Sigmoid colon (tissue), 7 donors: ENCODE measurements around the gene ATP6V1G1. TPM values are rescaled to one million over a fixed set of nuclear protein-coding genes. Genes with fewer than 3 reads are reported as not detected.

Experiments used
- DNase-seq: peaks from one replicate; pipeline ENCODE4 v3.0.0-alpha.2; 2019
- H3K27ac ChIP-seq, 4 donors: fragments of 200-600 bp; sonication (generic); one replicate each; pipeline ENCODE4 v1.5.1; 2016 to 2019; ENCODE audit warnings: mild to moderate bottlenecking in 1 of 4
- H3K27me3 ChIP-seq, 3 donors: fragments of 200-600 bp; sonication (generic); one replicate each; pipeline ENCODE4 v1.5.1; 2019; ENCODE audit warnings: mild to moderate bottlenecking in 1 of 3
- H3K36me3 ChIP-seq, 4 donors: fragments of 200-600 bp; sonication (generic); one replicate each; pipeline ENCODE4 v1.5.1; 2016 to 2019
- H3K4me1 ChIP-seq, 4 donors: fragments of 200-600 bp; sonication (generic); one replicate each; pipeline ENCODE4 v1.5.1; 2017 to 2019
- H3K4me3 ChIP-seq, 4 donors: fragments of 200-600 bp; sonication (generic); one replicate each; pipeline ENCODE4 v1.5.1; 2017 to 2019; ENCODE audit warnings: mild to moderate bottlenecking in 2 of 4, moderate library complexity in 1 of 4
- H3K9me3 ChIP-seq, 4 donors: fragments of 200-600 bp in 3 of 4; sonication (generic) in 3 of 4; one replicate each; pipeline versions ENCODE4 v1.5.1 to v1.6.1; 2013 to 2019
- EP300 ChIP-seq, 4 donors: sonication (generic); formaldehyde crosslinking; IDR thresholded peaks; one replicate each; pipeline ENCODE4 v1.6.1; 2017; ENCODE audit warnings: antibody characterized with exemption in 4 of 4
- POLR2A ChIP-seq, 2 donors: fragments of 450-650 bp; IDR thresholded peaks; one replicate each; pipeline ENCODE4 v1.6.1; 2016; ENCODE audit warnings: antibody characterized with exemption in 2 of 2, mild to moderate bottlenecking in 2 of 2, moderate library complexity in 2 of 2
- POLR2AphosphoS5 ChIP-seq, 4 donors: sonication (generic); formaldehyde crosslinking; IDR thresholded peaks; one replicate each; pipeline ENCODE4 v1.6.1; 2017; ENCODE audit warnings: antibody characterized with exemption in 4 of 4
- WGBS, 2 donors: extraction: QIAGEN DNeasy Blood & Tissue Kit; methylation state at CpG; one replicate each; pipeline ENCODE4 v1.1.7; 2013; 5-methylcytosine and 5-hydroxymethylcytosine counted together
- intact Hi-C: fragments of 100-400 bp; cut with DNase I; formaldehyde crosslinking; loops from one replicate; pipeline ENCODE4 v1.15.1; 2023
- polyA plus RNA-seq, 3 donors: library from polyadenylated mRNA; stranded (reverse); fragments of 200-250 nt; gene quantifications; one replicate each; pipeline ENCODE4 v1.2.3, GENCODE V29; 2013
- total RNA-seq, 4 donors: library from RNA; depleted of rRNA; stranded (reverse); fragments of >200 nt; gene quantifications; one replicate each; pipeline ENCODE4 v1.1.0, GENCODE V29; 2016
- TF ChIP-seq, protein P1 (sequence below), 4 experiments: fragments of 450-650 bp in 3 of 4; fragments of 200-600 bp in 1 of 4; IDR thresholded peaks; one replicate each; pipeline ENCODE4 v1.5.1; 2016 to 2019; ENCODE audit warnings: antibody characterized with exemption in 4 of 4, mild to moderate bottlenecking in 3 of 4, moderate library complexity in 2 of 4
- donor health status: healthy with polysubstance abuse.
- donor health status: Bipolar disorder and iron deficiency.
- donor health status: healthy.

The ATP6V1G1 gene
- total and polyA plus RNA-seq, 7 donors = 114 to 256 (median 176) TPM

DNA sequence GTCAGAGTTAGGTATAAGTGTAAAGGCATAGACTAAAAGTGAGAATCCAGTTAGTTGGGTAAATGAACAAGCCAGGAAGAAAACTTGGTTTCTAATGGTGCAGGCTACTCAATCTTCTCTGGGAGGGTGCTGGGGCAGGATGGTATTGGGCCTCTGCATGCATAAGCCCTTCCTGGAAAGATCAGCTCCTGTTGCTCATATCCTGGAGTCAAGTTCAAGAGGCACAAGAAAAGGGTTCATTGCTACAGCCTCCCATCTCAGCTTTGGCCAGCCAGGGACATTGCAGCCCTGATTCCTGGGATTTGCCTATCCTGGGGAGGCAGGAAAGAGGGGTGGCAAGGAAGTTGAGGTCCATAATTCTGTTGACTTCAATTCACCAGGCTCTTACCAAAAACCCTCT lies 40.7 kb upstream of the ATP6V1G1 start:
- Histone ChIP-seq H3K27ac (no peak overlapping the region), H3K36me3 (no peaks in the 10 kb centered on the region), H3K4me1 (peaks cover 0 to 4% (median 3%) of the 10 kb centered on the region in 4 donors), H3K9me3 (no peaks in the 10 kb centered on the region), H3K27me3 (no peaks in the 10 kb centered on the region), H3K4me3 (no peak overlapping the region)
- DNase-seq = no peak
- intact Hi-C loops = no loop called here
- TF ChIP-seq POLR2AphosphoS5 (IDR thresholded peaks at IDR 0.05) = no peak
- no peak for TF ChIP-seq POLR2A (IDR thresholded peaks at IDR 0.05)
- no peak for TF ChIP-seq EP300 (IDR thresholded peaks at IDR 0.05)
- TF ChIP-seq, protein P1, sequence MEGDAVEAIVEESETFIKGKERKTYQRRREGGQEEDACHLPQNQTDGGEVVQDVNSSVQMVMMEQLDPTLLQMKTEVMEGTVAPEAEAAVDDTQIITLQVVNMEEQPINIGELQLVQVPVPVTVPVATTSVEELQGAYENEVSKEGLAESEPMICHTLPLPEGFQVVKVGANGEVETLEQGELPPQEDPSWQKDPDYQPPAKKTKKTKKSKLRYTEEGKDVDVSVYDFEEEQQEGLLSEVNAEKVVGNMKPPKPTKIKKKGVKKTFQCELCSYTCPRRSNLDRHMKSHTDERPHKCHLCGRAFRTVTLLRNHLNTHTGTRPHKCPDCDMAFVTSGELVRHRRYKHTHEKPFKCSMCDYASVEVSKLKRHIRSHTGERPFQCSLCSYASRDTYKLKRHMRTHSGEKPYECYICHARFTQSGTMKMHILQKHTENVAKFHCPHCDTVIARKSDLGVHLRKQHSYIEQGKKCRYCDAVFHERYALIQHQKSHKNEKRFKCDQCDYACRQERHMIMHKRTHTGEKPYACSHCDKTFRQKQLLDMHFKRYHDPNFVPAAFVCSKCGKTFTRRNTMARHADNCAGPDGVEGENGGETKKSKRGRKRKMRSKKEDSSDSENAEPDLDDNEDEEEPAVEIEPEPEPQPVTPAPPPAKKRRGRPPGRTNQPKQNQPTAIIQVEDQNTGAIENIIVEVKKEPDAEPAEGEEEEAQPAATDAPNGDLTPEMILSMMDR (IDR thresholded peaks at IDR 0.05) = no peak

DNA sequence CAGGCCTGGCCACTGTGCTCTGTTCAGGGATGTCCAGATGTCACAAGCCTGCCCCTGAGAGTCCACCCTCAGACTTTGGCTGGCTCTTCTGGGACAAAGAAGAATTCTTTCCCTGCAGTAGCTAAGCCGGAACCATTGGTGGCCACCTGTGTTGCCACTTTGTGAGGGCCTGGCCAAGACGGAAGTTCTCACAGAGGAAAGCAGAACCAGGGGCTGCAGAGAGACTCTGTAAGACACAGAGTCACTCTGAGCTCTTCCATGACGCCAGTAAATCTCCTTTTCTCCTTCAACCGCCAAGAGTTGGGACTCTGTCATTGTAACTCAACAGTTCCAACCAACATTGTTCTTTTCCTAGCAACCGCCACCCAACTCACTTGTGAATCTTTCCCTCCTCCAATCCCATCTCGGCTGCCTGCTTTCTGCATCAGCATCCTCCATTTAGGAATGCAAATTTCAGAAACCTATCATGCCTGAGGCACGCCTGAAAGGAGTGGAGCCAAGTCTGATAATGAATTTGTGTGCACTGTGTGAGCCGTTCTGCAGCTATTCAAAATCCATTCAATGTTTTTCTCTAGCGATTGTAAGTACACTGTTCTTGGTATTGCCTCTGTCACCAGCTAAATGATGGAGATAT lies 37.8 kb upstream of the ATP6V1G1 start:
- Histone ChIP-seq H3K9me3 (no peaks in the 10 kb centered on the region), H3K36me3 (no peaks in the 10 kb centered on the region), H3K27ac (no peak overlapping the region), H3K4me1 (peaks cover 0 to 13% (median 12%) of the 10 kb centered on the region in 4 donors), H3K4me3 (no peak overlapping the region), H3K27me3 (no peaks in the 10 kb centered on the region)
- 72 to 78% methylated on average over 9 of the region's 9 CpGs for WGBS, 2 donors
- intact Hi-C loops = no loop called here
- TF ChIP-seq, protein P1 (IDR thresholded peaks at IDR 0.05) = no peak
- TF ChIP-seq EP300 (IDR thresholded peaks at IDR 0.05) = no peak
- no peak for TF ChIP-seq POLR2AphosphoS5 (IDR thresholded peaks at IDR 0.05)
- TF ChIP-seq POLR2A (IDR thresholded peaks at IDR 0.05) = no peak
- no peak for DNase-seq

DNA sequence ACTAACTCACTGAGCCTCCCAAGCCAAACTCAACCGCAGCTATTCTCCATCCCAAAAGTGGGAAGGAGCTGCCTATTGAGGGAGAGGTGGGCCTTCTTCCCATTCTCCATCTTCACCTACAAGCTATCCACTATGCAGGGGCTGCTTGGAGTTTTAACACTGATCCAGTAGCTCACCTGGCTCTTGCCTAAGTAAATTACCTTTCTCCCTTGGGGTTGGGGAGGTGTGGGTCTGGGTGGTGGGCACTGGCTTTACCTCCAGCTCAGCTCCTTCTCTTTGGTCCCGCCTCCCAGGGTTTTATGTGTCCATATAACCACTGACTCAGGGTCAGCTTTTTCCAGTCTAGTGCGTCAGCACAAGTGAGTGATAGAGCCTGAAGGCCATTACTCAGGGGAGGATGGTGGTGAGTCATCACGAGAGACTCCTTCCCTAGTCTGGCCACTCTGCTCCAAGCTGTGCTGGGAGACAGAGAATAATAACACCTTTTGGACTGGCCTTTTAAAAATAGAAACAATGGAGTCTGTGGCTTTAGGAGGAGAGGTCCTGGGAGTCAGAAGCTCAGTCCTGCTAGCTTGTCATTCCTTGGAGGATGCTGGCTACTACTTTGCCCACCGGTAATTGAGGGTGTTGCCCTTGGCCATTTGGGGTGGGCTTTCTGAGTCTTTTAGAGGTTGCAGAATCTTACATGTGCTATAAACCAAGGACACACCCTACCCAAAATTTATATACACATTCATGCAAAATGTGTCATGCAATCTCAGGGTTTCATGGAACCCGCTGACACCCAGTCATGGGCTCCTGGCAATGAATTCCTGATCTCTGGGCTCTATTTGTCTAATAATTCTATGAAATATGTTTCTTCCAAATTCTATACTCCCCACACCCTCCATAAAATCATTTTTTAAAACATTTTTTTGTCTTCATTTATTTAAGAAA lies 35.6 kb upstream of the ATP6V1G1 start:
- Histone ChIP-seq H3K4me1 (peaks cover 0 to 13% (median 12%) of the 10 kb centered on the region in 4 donors), H3K27ac (peak overlapping the region in 3 of 4 donors; percentile 24 to 57 (median 38)), H3K4me3 (no peak overlapping the region), H3K27me3 (no peaks in the 10 kb centered on the region), H3K36me3 (no peaks in the 10 kb centered on the region), H3K9me3 (peaks cover 0 to 4% (median 0%) of the 10 kb centered on the region in 4 donors)
- peak in 3 of 4 donors; percentile 27 to 65 (median 56) for TF ChIP-seq POLR2AphosphoS5 (IDR thresholded peaks at IDR 0.05)
- no peak for TF ChIP-seq POLR2A (IDR thresholded peaks at IDR 0.05)
- TF ChIP-seq, protein P1 (IDR thresholded peaks at IDR 0.05) = no peak
- peak in 2 of 4 donors; percentile 5 to 31 for TF ChIP-seq EP300 (IDR thresholded peaks at IDR 0.05)
- DNase-seq = peak; percentile 68
- 66 to 75% methylated on average over 6 of the region's 6 CpGs for WGBS, 2 donors
- intact Hi-C loops = no loop called here

DNA sequence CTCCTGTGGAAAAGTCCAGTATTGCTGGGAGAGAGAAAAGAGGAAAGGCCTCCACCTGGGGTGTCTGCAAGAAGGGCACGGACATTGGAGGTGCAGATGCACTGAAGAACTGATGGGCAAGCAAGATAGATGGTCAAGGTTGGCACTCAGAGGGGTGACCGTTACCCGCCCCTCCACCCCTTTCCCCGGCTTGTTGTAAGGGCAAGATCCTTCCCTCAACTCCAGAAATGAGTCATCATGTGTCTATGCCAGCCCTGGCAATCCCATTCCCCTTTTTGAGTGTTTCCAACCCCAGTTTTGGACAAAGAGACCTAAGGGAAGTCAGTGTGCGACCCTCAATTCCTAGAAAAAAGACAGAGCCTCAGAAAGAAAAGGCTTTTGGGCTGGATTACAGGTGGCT lies 34.9 kb upstream of the ATP6V1G1 start:
- Histone ChIP-seq H3K36me3 (no peaks in the 10 kb centered on the region), H3K9me3 (peaks cover 0 to 4% (median 0%) of the 10 kb centered on the region in 4 donors), H3K4me3 (no peak overlapping the region), H3K27ac (peak overlapping the region in 1 of 4 donors; percentile 57), H3K4me1 (peaks cover 0 to 13% (median 12%) of the 10 kb centered on the region in 4 donors), H3K27me3 (no peaks in the 10 kb centered on the region)
- intact Hi-C loops = no loop called here
- DNase-seq = no peak
- WGBS, 2 donors = 92 to 94% methylated on average over 5 of the region's 5 CpGs
- TF ChIP-seq POLR2AphosphoS5 (IDR thresholded peaks at IDR 0.05) (no peak), EP300 (IDR thresholded peaks at IDR 0.05) (no peak), POLR2A (IDR thresholded peaks at IDR 0.05) (no peak)
- TF ChIP-seq, protein P1 (IDR thresholded peaks at IDR 0.05) = no peak
